H9 (cell line): Measurements from ENCODE around the gene TMEM201. TPM values are rescaled to one million over a fixed set of nuclear protein-coding genes. Genes with fewer than 3 reads are reported as not detected.

Experiments
- DNase-seq: peaks from one replicate; pipeline ENCODE4 v3.0.0-alpha.2; 2017
- H2AFZ ChIP-seq: one replicate; pipeline ENCODE4 v1.6.1; 2013; ENCODE audit warnings: mild to moderate bottlenecking, low read length, control low read depth, moderate library complexity
- H2AK5ac ChIP-seq: 2 replicates; pipeline ENCODE4 v1.6.1; 2013; ENCODE audit warnings: low read length, control low read depth, mixed read lengths; ENCODE audit not compliant: insufficient read length
- H2BK120ac ChIP-seq: one replicate; pipeline ENCODE4 v1.6.1; 2013; ENCODE audit warnings: low read depth, mild to moderate bottlenecking, low read length, control low read depth, inconsistent platforms; ENCODE audit not compliant: poor library complexity, severe bottlenecking
- H2BK12ac ChIP-seq: 2 replicates; pipeline ENCODE4 v1.6.1; 2013; ENCODE audit warnings: low read length, control low read depth, mixed read lengths, low read depth; ENCODE audit not compliant: insufficient read length
- H2BK15ac ChIP-seq: 2 replicates; pipeline ENCODE4 v1.6.1; 2013; ENCODE audit warnings: low read depth, low read length, control low read depth
- H2BK20ac ChIP-seq: one replicate; pipeline ENCODE4 v1.6.1; 2013; ENCODE audit warnings: low read depth, mild to moderate bottlenecking, low read length, control low read depth, inconsistent platforms; ENCODE audit not compliant: poor library complexity, severe bottlenecking
- H2BK5ac ChIP-seq: 2 replicates; pipeline ENCODE4 v1.6.1; 2013; ENCODE audit warnings: low read length, control low read depth, mixed read lengths; ENCODE audit not compliant: insufficient read length
- H3K14ac ChIP-seq: 2 replicates; pipeline ENCODE4 v1.6.1; 2013; ENCODE audit warnings: low read length, control low read depth; ENCODE audit not compliant: insufficient read depth
- H3K18ac ChIP-seq: 2 replicates; pipeline ENCODE4 v1.6.1; 2013; ENCODE audit warnings: low read depth, mild to moderate bottlenecking, mixed read lengths, low read length, control low read depth; ENCODE audit not compliant: insufficient read length
- H3K23ac ChIP-seq: 2 replicates; pipeline ENCODE4 v1.6.1; 2013; ENCODE audit warnings: low read length, control low read depth, mixed read lengths, low read depth; ENCODE audit not compliant: insufficient read length
- H3K23me2 ChIP-seq: 2 replicates; pipeline ENCODE4 v1.6.1; 2013; ENCODE audit warnings: low read depth, mild to moderate bottlenecking, mixed read lengths, low read length, control low read depth; ENCODE audit not compliant: insufficient read length, poor library complexity, severe bottlenecking
- H3K27ac ChIP-seq: 2 replicates; pipeline ENCODE4 v1.5.1; 2013; ENCODE audit warnings: low read length, control low read depth, mixed read lengths, low read depth; ENCODE audit not compliant: insufficient read length
- H3K27me3 ChIP-seq: 2 replicates; pipeline ENCODE4 v1.6.1; 2013; ENCODE audit warnings: low read length, control low read depth, inconsistent platforms; ENCODE audit not compliant: insufficient read depth
- H3K4ac ChIP-seq: 2 replicates; pipeline ENCODE4 v1.6.1; 2013; ENCODE audit warnings: low read depth, mild to moderate bottlenecking, control low read depth, inconsistent platforms, low read length, moderate library complexity
- H3K4me1 ChIP-seq: 2 replicates; pipeline ENCODE4 v1.6.1; 2013; ENCODE audit warnings: low read length, control low read depth, inconsistent platforms; ENCODE audit not compliant: insufficient read depth
- H3K4me2 ChIP-seq: 2 replicates; pipeline ENCODE4 v1.6.1; 2013; ENCODE audit warnings: low read length, control low read depth, mixed read lengths; ENCODE audit not compliant: insufficient read length, insufficient read depth
- H3K56ac ChIP-seq: 2 replicates; pipeline ENCODE4 v1.6.1; 2013; ENCODE audit warnings: low read depth, mild to moderate bottlenecking, mixed read lengths, low read length, control low read depth; ENCODE audit not compliant: insufficient read length
- H3K79me1 ChIP-seq: 2 replicates; pipeline ENCODE4 v1.6.1; 2013; ENCODE audit warnings: low read depth, mild to moderate bottlenecking, moderate library complexity, low read length, control low read depth, inconsistent platforms; ENCODE audit not compliant: insufficient read depth, poor library complexity, severe bottlenecking
- H3K79me2 ChIP-seq: 2 replicates; pipeline ENCODE4 v1.6.1; 2013; ENCODE audit warnings: low read length, control low read depth, inconsistent platforms; ENCODE audit not compliant: insufficient read depth
- H3K9ac ChIP-seq: 2 replicates; pipeline ENCODE4 v1.6.1; 2013; ENCODE audit warnings: low read length, control low read depth, mixed read lengths; ENCODE audit not compliant: insufficient read length; ENCODE audit errors: extremely low read depth
- H3K9me3 ChIP-seq: one replicate; pipeline ENCODE4 v1.6.1; 2013; ENCODE audit warnings: low read depth, low read length, inconsistent platforms; ENCODE audit not compliant: control insufficient read depth
- H3T11ph ChIP-seq: one replicate; pipeline ENCODE4 v1.6.1; 2013; ENCODE audit warnings: mild to moderate bottlenecking, low read length, control low read depth, inconsistent platforms
- H4K20me1 ChIP-seq: one replicate; pipeline ENCODE4 v1.6.1; 2013; ENCODE audit not compliant: control insufficient read depth, insufficient read length, insufficient read depth
- H4K5ac ChIP-seq: 2 replicates; pipeline ENCODE4 v1.6.1; 2013; ENCODE audit warnings: low read depth, mild to moderate bottlenecking, mixed read lengths, low read length, control low read depth; ENCODE audit not compliant: insufficient read length
- H4K8ac ChIP-seq: replicated peaks from 2 replicates; pipeline ENCODE4 v1.6.1; 2013; ENCODE audit warnings: low read length, control low read depth, mixed read lengths, low read depth; ENCODE audit not compliant: insufficient read length
- H4K91ac ChIP-seq: 2 replicates; pipeline ENCODE4 v1.6.1; 2013; ENCODE audit warnings: low read depth, mild to moderate bottlenecking, moderate library complexity, mixed read lengths, low read length, control low read depth; ENCODE audit not compliant: insufficient read length
- H3K27ac Mint-ChIP-seq, 3 experiments: 2 replicates in 2 of 3; 3 replicates in 1 of 3; pipeline ENCODE4 v1.8.0; 2020 to 2021; ENCODE audit warnings: mixed read lengths in 3 of 3, mild to moderate bottlenecking in 1 of 3, moderate library complexity in 1 of 3
- H3K27me3 Mint-ChIP-seq: 2 replicates; pipeline ENCODE4 v1.8.0; 2021; ENCODE audit warnings: low read depth, mild to moderate bottlenecking, moderate library complexity, mixed read lengths
- H3K36me3 Mint-ChIP-seq, 3 experiments: 2 replicates in 2 of 3; 3 replicates in 1 of 3; pipeline ENCODE4 v1.8.0; 2020 to 2021; ENCODE audit warnings: low read depth in 3 of 3, mixed read lengths in 3 of 3; ENCODE audit not compliant: insufficient read depth in 1 of 3
- H3K4me1 Mint-ChIP-seq, 2 experiments: 2 replicates each; pipeline ENCODE4 v1.8.0; 2020; ENCODE audit warnings: mixed read lengths in 2 of 2
- H3K4me3 Mint-ChIP-seq, 2 experiments: 2 replicates in 1 of 2; 3 replicates in 1 of 2; pipeline ENCODE4 v1.8.0; 2020 to 2021; ENCODE audit warnings: mild to moderate bottlenecking in 2 of 2, mixed read lengths in 2 of 2, moderate library complexity in 1 of 2
- H3K9me3 Mint-ChIP-seq, 2 experiments: 2 replicates in 1 of 2; 3 replicates in 1 of 2; pipeline ENCODE4 v1.8.0; 2020; ENCODE audit warnings: mild to moderate bottlenecking in 2 of 2, mixed read lengths in 2 of 2, moderate library complexity in 1 of 2
- CTCF ChIP-seq: fragments of 200-600 bp; sonication (generic); conservative IDR thresholded peaks from 3 replicates; pipeline ENCODE4 v1.8.0; 2021; ENCODE audit warnings: antibody characterized with exemption, mild to moderate bottlenecking
- WGBS: extraction: QIAGEN DNeasy Blood & Tissue Kit; methylation state at CpG from one replicate; pipeline ENCODE4 v1.1.7; 2013; ENCODE audit warnings: missing lambda C conversion rate, low lambda C conversion rate, mixed read lengths; ENCODE audit not compliant: insufficient read length; ENCODE audit errors: extremely low coverage; 5-methylcytosine and 5-hydroxymethylcytosine counted together
- total RNA-seq: library from RNA; stranded (reverse); gene quantifications from 2 replicates; pipeline ENCODE4 v1.2.1, GENCODE V29; 2021

The TMEM201 gene
- total RNA-seq, 1 experiment from 2014 or later, result 31.0 TPM

- H3K14ac ChIP-seq, result no peak overlapping the region
- no peak overlapping the region for H3K56ac ChIP-seq
- no peaks in the 10 kb centered on the region for H3K9me3 Mint-ChIP-seq
- no peaks in the 10 kb centered on the region for H3K27me3 ChIP-seq
- no peak overlapping the region for H3K27ac ChIP-seq
- H4K91ac ChIP-seq, result no peak overlapping the region
- no peak overlapping the region for H2BK120ac ChIP-seq
- H2BK20ac ChIP-seq, result no peak overlapping the region
- H3K4me3 Mint-ChIP-seq, result no peak overlapping the region
- no peak overlapping the region for H3K4me2 ChIP-seq
- no peak overlapping the region for H3K9ac ChIP-seq
- no peaks in the 10 kb centered on the region for H4K20me1 ChIP-seq
- no peaks in the 10 kb centered on the region for H3K4me1 Mint-ChIP-seq
- no peaks in the 10 kb centered on the region for H3K79me1 ChIP-seq
- no peak overlapping the region for H3K23ac ChIP-seq
- H3K36me3 Mint-ChIP-seq, result no peaks in the 10 kb centered on the region; a peak in 1 of 7 replicates
- H3K9me3 ChIP-seq, result no peaks in the 10 kb centered on the region
- no peak overlapping the region for H2AK5ac ChIP-seq
- H2BK12ac ChIP-seq, result no peak overlapping the region
- H3K27me3 Mint-ChIP-seq, result peaks cover 9% of the 10 kb centered on the region
- no peak overlapping the region for H4K8ac ChIP-seq
- WGBS, result no CpG with 5 or more reads among the region's 6 CpGs
- no peak for DNase-seq
- no peak overlapping the region for H3K4ac ChIP-seq
- no peak overlapping the region for H3K27ac Mint-ChIP-seq
- H4K5ac ChIP-seq, result no peak overlapping the region
- H2AFZ ChIP-seq, result no peak overlapping the region
- no peak for TF ChIP-seq CTCF
- no peaks in the 10 kb centered on the region for H3K4me1 ChIP-seq
- H3T11ph ChIP-seq, result no peak overlapping the region
- H3K18ac ChIP-seq, result no peak overlapping the region
- no peak overlapping the region for H2BK15ac ChIP-seq
- no peak overlapping the region for H2BK5ac ChIP-seq
- no peaks in the 10 kb centered on the region for H3K23me2 ChIP-seq
- no peaks in the 10 kb centered on the region for H3K79me2 ChIP-seq
Measured at GRCh38 chr1:9663257-9663656, 74.5 kb downstream of the TMEM201 start.

Other genes with a start within 250 kb of the TMEM201 start
- gene SLC25A33, start 49.4 kb upstream of the TMEM201 start, total RNA-seq, result 8.8 and 9.4 TPM in 2 replicates
- 10.0 and 10.6 TPM in 2 replicates for gene PIK3CD, start 62.8 kb downstream of the TMEM201 start, total RNA-seq
- gene CLSTN1, start 235.1 kb downstream of the TMEM201 start, total RNA-seq, result 100 and 101 TPM in 2 replicates